Stomach (tissue), 9 donors: Measurements from ENCODE around the gene LGR4. TPM values are rescaled to one million over a fixed set of nuclear protein-coding genes. Genes with fewer than 3 reads are reported as not detected.

Experiments used
- DNase-seq, 2 donors: peaks; one replicate each; pipeline versions ENCODE4 v3.0.0 to v3.0.0-alpha.2; 2013 to 2019
- H3K27ac ChIP-seq, 5 donors: fragments of 200-600 bp in 4 of 5; sonication (generic) in 4 of 5; one replicate each; pipeline ENCODE4 v1.5.1; 2013 to 2019; ENCODE audit warnings: mild to moderate bottlenecking in 1 of 5, moderate library complexity in 1 of 5
- H3K27me3 ChIP-seq, 3 donors: fragments of 200-600 bp; sonication (generic); one replicate each; pipeline ENCODE4 v1.5.1; 2017 to 2019; ENCODE audit warnings: mixed run types in 1 of 3
- H3K36me3 ChIP-seq, 4 donors: fragments of 200-600 bp; sonication (generic); 1 replicate in 3 of 4; 2 replicates in 1 of 4; pipeline ENCODE4 v1.5.1; 2016 to 2019
- H3K4me1 ChIP-seq, 4 donors: fragments of 200-600 bp; sonication (generic); one replicate each; pipeline ENCODE4 v1.5.1; 2016 to 2019
- H3K4me3 ChIP-seq, 4 donors: fragments of 200-600 bp; sonication (generic) in 3 of 4; one replicate each; pipeline ENCODE4 v1.5.1; 2016 to 2019; ENCODE audit warnings: mild to moderate bottlenecking in 1 of 4
- H3K9me3 ChIP-seq, 4 donors: fragments of 200-600 bp; sonication (generic); one replicate each; pipeline ENCODE4 v1.5.1; 2016 to 2019
- EP300 ChIP-seq: sonication (generic); formaldehyde crosslinking; IDR thresholded peaks from one replicate; pipeline ENCODE4 v1.6.1; 2017; ENCODE audit warnings: antibody characterized with exemption
- POLR2A ChIP-seq, 4 donors: fragments of 450-650 bp; IDR thresholded peaks; one replicate each; pipeline ENCODE4 v1.6.1; 2016; ENCODE audit warnings: antibody characterized with exemption in 4 of 4, control low read depth in 2 of 4, mild to moderate bottlenecking in 1 of 4, moderate library complexity in 1 of 4
- POLR2AphosphoS5 ChIP-seq, 3 donors: sonication (generic); formaldehyde crosslinking; IDR thresholded peaks; one replicate each; pipeline ENCODE4 v1.6.1; 2016; ENCODE audit warnings: antibody characterized with exemption in 3 of 3
- WGBS, 5 donors: extraction: QIAGEN DNeasy Blood & Tissue Kit in 3 of 5; methylation state at CpG; one replicate each; pipeline versions ENCODE4 v1.1.5 to v1.1.7; 2013 to 2018; 5-methylcytosine and 5-hydroxymethylcytosine counted together
- intact Hi-C: fragments of 100-400 bp; cut with DNase I; formaldehyde crosslinking; loops from one replicate; pipeline ENCODE4 v1.15.1; 2023; ENCODE audit warnings: low total_unique reads
- polyA plus RNA-seq, 3 donors: library from polyadenylated mRNA; stranded (reverse); fragments of 200-250 nt; gene quantifications; one replicate each; pipeline ENCODE4 v1.2.3, GENCODE V29; 2013
- total RNA-seq, 5 donors: library from RNA; depleted of rRNA; stranded (reverse); fragments of >200 nt; gene quantifications; one replicate each; pipeline versions ENCODE4 v1.1.0 to v1.2.3, GENCODE V29; 2014 to 2016
- TF ChIP-seq, protein P1 (sequence below), 7 experiments: fragments of 450-650 bp in 4 of 7; fragments of 200-600 bp in 3 of 7; sonication (generic) in 3 of 7; IDR thresholded peaks; one replicate each; pipeline ENCODE4 v1.5.1; 2016 to 2019; ENCODE audit warnings: antibody characterized with exemption in 7 of 7, control low read depth in 2 of 7, mild to moderate bottlenecking in 1 of 7
- donor health status: healthy with polysubstance abuse.
- donor health status: Bipolar disorder and iron deficiency.
- donor health status: healthy.

Gene LGR4
- total and polyA plus RNA-seq, 8 donors, result 5.6 to 236 (median 31.3) TPM

DNA sequence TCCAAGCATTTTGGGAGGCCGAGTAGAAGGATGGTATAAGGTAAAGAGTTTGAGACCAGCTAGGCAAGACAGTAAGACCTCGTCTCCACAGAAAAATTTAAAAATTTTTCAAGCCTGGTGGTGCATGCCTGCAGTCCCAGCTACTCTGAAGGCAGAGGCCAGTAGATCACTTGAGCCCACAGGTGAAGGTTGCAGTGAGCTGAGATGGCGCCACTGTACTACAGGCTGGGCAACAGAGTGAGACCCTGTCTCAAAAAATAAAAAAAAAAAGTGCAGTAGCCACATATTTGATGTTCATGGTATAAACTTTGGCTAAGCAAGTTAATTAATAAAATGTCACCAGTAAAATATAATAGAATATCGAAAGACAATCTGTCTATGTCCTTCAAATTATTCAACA lies 27.0 kb downstream of the LGR4 start:
- Histone ChIP-seq H3K4me3 (no peak overlapping the region), H3K27me3 (no peaks in the 10 kb centered on the region), H3K36me3 (no peaks in the 10 kb centered on the region), H3K9me3 (no peaks in the 10 kb centered on the region), H3K27ac (no peak overlapping the region), H3K4me1 (peaks cover 0 to 31% (median 18%) of the 10 kb centered on the region in 4 donors)
- intact Hi-C loops, result no loop called here
- WGBS, 5 donors, result 90 to 97% (median 94%) methylated on average over 4 of the region's 4 CpGs
- no peak for DNase-seq
- TF ChIP-seq POLR2AphosphoS5 (IDR thresholded peaks at IDR 0.05) (no peak), EP300 (no peak), POLR2A (IDR thresholded peaks at IDR 0.05) (no peak)
- TF ChIP-seq, protein P1, sequence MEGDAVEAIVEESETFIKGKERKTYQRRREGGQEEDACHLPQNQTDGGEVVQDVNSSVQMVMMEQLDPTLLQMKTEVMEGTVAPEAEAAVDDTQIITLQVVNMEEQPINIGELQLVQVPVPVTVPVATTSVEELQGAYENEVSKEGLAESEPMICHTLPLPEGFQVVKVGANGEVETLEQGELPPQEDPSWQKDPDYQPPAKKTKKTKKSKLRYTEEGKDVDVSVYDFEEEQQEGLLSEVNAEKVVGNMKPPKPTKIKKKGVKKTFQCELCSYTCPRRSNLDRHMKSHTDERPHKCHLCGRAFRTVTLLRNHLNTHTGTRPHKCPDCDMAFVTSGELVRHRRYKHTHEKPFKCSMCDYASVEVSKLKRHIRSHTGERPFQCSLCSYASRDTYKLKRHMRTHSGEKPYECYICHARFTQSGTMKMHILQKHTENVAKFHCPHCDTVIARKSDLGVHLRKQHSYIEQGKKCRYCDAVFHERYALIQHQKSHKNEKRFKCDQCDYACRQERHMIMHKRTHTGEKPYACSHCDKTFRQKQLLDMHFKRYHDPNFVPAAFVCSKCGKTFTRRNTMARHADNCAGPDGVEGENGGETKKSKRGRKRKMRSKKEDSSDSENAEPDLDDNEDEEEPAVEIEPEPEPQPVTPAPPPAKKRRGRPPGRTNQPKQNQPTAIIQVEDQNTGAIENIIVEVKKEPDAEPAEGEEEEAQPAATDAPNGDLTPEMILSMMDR (IDR thresholded peaks at IDR 0.05), result no peak

DNA sequence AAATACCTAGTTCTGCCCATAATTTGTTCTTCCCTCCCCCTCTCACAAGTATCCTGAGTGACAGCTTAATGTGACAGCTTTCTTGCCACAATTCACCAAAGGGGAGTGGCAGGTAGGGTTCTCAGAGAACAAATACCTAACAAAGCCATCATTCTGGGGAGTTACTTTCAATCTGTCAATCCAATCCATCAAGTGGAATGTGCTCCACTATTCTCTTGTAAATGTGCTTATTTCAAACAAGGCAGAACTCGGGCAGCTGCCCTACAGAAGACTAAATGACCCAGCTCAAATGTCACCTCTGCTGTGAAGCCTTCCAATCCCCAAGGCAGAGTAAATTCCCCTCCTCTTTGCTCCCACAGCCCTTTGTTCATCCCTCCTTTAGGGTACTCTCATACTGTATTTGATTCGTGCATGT lies 27.8 kb downstream of the LGR4 start:
- Histone ChIP-seq H3K4me3 (no peak overlapping the region), H3K9me3 (no peaks in the 10 kb centered on the region), H3K36me3 (no peaks in the 10 kb centered on the region), H3K27me3 (no peaks in the 10 kb centered on the region), H3K4me1 (peaks cover 0 to 28% (median 15%) of the 10 kb centered on the region in 4 donors), H3K27ac (no peak overlapping the region)
- DNase-seq, result no peak
- intact Hi-C loops, result no loop called here
- TF ChIP-seq POLR2AphosphoS5 (IDR thresholded peaks at IDR 0.05) (no peak), POLR2A (IDR thresholded peaks at IDR 0.05) (no peak), EP300 (no peak)
- TF ChIP-seq, protein P1 (IDR thresholded peaks at IDR 0.05), result no peak
- WGBS, 5 donors, result 58 to 74% (median 61%) methylated on average over 2 of the region's 2 CpGs

DNA sequence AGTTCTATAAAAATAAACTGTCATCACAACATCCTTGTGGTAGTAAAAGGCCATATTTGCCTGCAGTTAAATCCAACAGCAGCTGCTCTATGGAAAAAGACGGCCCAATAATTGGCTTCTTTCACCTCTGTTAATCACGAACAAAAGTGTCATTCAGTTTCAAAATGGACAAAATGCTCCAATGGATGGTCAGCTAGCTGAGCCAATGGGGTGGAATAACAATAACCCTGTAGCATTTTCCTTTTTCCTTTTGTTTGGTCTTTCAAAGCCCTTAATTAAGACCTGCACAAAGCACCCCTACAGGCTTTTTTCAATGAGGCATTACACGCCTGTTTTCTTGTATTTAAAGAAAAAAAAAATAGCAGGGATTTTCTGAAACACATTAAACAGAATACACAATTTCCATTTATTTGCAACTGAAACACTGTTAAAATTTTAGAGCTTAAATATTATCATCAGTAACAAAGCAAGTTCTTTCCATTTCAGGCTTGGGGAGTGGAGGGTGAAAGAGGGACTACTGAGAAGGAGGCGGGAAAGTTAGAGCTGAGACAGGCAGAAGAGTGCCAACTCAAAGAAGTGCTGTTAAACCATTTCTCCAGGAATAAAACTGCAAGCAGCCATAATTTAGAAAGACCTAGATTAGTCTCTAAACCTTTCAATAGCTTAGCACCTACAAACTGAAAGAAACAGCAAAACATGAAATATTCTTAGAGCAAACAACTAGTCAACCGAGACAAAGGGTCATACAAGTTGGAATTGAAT lies 28.7 kb downstream of the LGR4 start:
- 67 to 76% (median 72%) methylated on average over 5 of the region's 5 CpGs for WGBS, 5 donors

DNA sequence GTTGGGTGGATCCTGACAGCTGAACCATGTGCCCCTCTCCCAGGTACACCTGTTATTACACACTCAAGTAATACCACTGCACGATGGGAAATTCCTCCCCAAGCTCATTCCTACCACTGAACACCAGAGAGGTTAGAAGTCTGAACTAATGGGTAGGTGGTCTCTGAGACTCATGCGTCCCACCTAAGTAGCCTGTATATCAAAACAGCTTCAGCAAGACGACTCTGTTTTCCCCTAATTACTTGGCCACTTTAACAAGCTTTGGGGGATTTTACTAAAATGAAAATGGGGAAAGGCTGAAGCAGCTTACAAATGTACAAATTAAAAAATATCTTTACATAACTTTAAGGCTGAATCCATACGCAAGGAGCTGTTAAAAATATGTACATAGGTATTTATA lies 29.4 kb downstream of the LGR4 start:
- Histone ChIP-seq H3K4me1 (peaks cover 0 to 33% (median 15%) of the 10 kb centered on the region in 4 donors), H3K36me3 (no peaks in the 10 kb centered on the region), H3K9me3 (no peaks in the 10 kb centered on the region), H3K27ac (no peak overlapping the region), H3K27me3 (no peaks in the 10 kb centered on the region), H3K4me3 (no peak overlapping the region)
- intact Hi-C loops, result no loop called here
- TF ChIP-seq EP300 (no peak), POLR2A (IDR thresholded peaks at IDR 0.05) (no peak), POLR2AphosphoS5 (IDR thresholded peaks at IDR 0.05) (no peak)
- TF ChIP-seq, protein P1 (IDR thresholded peaks at IDR 0.05), result no peak
- no peak for DNase-seq
- 77 to 88% (median 83%) methylated on average over 4 of the region's 4 CpGs for WGBS, 5 donors

More for the DNA sequence above, 28.7 kb downstream of the LGR4 start:
- H3K4me1 ChIP-seq, result peaks cover 0 to 28% (median 15%) of the 10 kb centered on the region in 4 donors
- no peak for TF ChIP-seq POLR2AphosphoS5 (IDR thresholded peaks at IDR 0.05)
- TF ChIP-seq, protein P1 (IDR thresholded peaks at IDR 0.05), result no peak
- no peak for TF ChIP-seq EP300
- TF ChIP-seq POLR2A (IDR thresholded peaks at IDR 0.05), result no peak
- peak overlapping the region in 1 of 5 donors; percentile 16 for H3K27ac ChIP-seq
- H3K27me3 ChIP-seq, result no peaks in the 10 kb centered on the region
- H3K9me3 ChIP-seq, result no peaks in the 10 kb centered on the region
- intact Hi-C loops, result no loop called here
- H3K36me3 ChIP-seq, result no peaks in the 10 kb centered on the region
- H3K4me3 ChIP-seq, result no peak overlapping the region
- DNase-seq, result no peak
